Measurements from ENCODE around the gene OTUD5.

DNA sequence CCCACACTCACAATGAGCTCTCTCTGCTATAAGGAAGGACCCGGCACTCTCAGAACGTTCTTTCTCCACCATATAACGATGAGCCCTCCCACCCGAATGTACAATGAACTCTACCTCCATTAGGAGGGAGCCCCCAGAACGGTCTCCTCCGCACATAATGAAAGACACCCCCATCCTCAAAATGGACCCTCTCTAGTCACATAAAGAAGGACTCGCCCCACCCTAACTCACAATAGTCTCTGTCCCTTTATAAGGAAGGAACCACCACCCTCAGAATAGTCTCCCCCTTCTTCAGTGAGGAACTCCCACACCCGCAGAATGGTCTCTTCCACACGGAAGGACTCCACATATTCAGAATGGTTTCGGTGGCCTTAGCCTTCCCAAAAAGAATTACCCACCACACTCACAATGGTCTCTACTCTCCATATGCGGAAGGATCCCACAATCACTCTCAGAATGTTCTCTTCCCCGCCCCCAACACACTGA lies 46.4 kb downstream of the OTUD5 start:
- TF ChIP-seq, protein P1, sequence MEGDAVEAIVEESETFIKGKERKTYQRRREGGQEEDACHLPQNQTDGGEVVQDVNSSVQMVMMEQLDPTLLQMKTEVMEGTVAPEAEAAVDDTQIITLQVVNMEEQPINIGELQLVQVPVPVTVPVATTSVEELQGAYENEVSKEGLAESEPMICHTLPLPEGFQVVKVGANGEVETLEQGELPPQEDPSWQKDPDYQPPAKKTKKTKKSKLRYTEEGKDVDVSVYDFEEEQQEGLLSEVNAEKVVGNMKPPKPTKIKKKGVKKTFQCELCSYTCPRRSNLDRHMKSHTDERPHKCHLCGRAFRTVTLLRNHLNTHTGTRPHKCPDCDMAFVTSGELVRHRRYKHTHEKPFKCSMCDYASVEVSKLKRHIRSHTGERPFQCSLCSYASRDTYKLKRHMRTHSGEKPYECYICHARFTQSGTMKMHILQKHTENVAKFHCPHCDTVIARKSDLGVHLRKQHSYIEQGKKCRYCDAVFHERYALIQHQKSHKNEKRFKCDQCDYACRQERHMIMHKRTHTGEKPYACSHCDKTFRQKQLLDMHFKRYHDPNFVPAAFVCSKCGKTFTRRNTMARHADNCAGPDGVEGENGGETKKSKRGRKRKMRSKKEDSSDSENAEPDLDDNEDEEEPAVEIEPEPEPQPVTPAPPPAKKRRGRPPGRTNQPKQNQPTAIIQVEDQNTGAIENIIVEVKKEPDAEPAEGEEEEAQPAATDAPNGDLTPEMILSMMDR (IDR thresholded peaks at IDR 0.05), result no peak
- TF ChIP-seq POLR2A (IDR thresholded peaks at IDR 0.05), result no peak

All from testis (tissue), 2 donors.